Measurements from ENCODE around the gene COPRS. TPM values are rescaled to one million over a fixed set of nuclear protein-coding genes. Genes with fewer than 3 reads are reported as not detected.

Gene COPRS
- total RNA-seq, result 121 and 180 TPM in 2 replicates

DNA sequence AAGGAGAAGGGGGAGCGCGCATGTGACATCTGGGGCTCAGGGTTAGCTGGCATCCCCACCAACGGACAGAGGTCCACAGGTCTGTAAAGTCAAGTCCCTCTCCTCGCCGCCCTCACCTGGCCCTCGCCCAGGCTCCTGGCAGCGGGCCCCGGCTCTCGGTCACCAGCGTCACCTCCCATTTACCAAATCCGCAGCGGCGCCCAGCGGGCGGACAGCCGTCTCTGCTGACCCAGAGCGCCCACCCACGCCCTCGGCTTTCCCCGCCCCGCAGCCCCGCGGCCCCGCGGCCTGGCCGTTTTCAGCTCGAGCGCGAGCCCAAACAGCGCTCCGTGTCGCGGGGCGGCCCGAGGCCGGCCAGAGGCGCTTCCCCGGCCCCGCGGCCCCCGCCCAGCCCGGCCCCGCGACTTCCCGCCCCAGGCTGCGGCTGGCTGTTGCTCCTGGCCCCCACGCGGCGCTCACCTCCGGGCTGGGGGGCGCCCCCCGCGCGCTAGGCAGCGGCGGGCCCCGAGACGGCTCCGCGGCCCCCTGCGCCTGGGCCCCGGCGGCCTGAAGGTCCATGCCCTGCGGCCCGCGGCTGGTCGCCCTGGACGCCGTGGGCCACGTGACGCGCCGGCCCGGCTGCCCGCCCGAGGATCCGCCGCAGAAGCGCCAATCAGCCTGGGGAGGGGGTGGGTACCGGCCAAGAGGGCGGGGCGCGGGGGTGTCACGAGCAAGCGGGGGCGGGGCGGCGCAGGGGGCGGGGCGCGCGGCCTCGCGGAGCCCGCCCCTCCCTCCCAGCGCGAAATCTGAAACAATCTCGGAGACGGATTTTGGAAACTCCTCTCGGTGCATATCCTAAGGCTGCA, at the start of gene COPRS:
Gene COPRS, minus strand, starts transcription at position 603 of the 845 bp plus-strand sequence. Its CDS starts 45 bp downstream, at position 558.

Other genes with a start within 250 kb of the COPRS start
- 37.5 and 48.1 TPM in 2 replicates for gene UTP6, start 42.5 kb upstream of the COPRS start, total RNA-seq
- 16.9 and 18.6 TPM in 2 replicates for gene SUZ12, start 77.8 kb upstream of the COPRS start, total RNA-seq
- gene LRRC37B, start 148.1 kb upstream of the COPRS start, total RNA-seq, result 3.6 and 11.3 TPM in 2 replicates